Caco-2 (cell line): Measurements from ENCODE around the gene OR52H1. TPM values are rescaled to one million over a fixed set of nuclear protein-coding genes. Genes with fewer than 3 reads are reported as not detected.

Source experiments
- BruUV-seq: library from RNA; stranded (reverse); fragments of 400-500 nt; replicated peaks from 2 replicates; lab custom pipeline; 2021; lab: Mats Ljungman, UMichigan
- CTCF ChIA-PET: fragments of 300-600 bp; sonication (Branson Sonifier 250); formaldehyde crosslinking; loops from one replicate; lab custom pipeline; 2022; ENCODE audit warnings: antibody characterized with exemption; lab: Charles Lee
- POLR2A ChIA-PET: fragments of 300-600 bp; sonication (Branson Sonifier 250); formaldehyde crosslinking; loops from one replicate; lab custom pipeline; 2022; ENCODE audit warnings: antibody characterized with exemption; lab: Charles Lee
- DNase-seq, 2 experiments: peaks; one replicate each; pipeline versions ENCODE4 v3.0.0 to v3.0.0-alpha.2; 2020 to 2022
- H3K27me3 ChIP-seq: replicated peaks from 2 replicates; pipeline ENCODE4 v1.6.0; 2011; ENCODE audit warnings: low read length; ENCODE audit not compliant: control insufficient read depth, insufficient read depth
- H3K36me3 ChIP-seq: 2 replicates; pipeline ENCODE4 v1.5.1; 2011; ENCODE audit warnings: low read length; ENCODE audit not compliant: control insufficient read depth, insufficient read depth
- H3K4me1 ChIP-seq: fragments of 250-450 bp; sonication (Bioruptor Pico); 2 replicates; pipeline ENCODE4 v1.5.1; 2020; ENCODE audit warnings: mild to moderate bottlenecking
- H3K4me3 ChIP-seq: 2 replicates; pipeline ENCODE4 v1.5.1; 2011; ENCODE audit warnings: low read depth, mild to moderate bottlenecking, control low read depth, low read length
- H3K9me3 ChIP-seq: fragments of 250-450 bp; sonication (Bioruptor Pico); 2 replicates; pipeline ENCODE4 v1.5.1; 2020; ENCODE audit warnings: mild to moderate bottlenecking, moderate library complexity
- H3K27ac Mint-ChIP-seq: one replicate; pipeline ENCODE4 v1.8.0; 2022; ENCODE audit warnings: mixed read lengths; ENCODE audit not compliant: unreplicated experiment
- H3K27me3 Mint-ChIP-seq: one replicate; pipeline ENCODE4 v1.8.0; 2022; ENCODE audit warnings: mixed read lengths; ENCODE audit not compliant: insufficient read depth, unreplicated experiment
- H3K36me3 Mint-ChIP-seq: one replicate; pipeline ENCODE4 v1.8.0; 2022; ENCODE audit warnings: mild to moderate bottlenecking, mixed read lengths; ENCODE audit not compliant: insufficient read depth, unreplicated experiment
- H3K4me1 Mint-ChIP-seq: one replicate; pipeline ENCODE4 v1.8.0; 2022; ENCODE audit warnings: low read depth, mixed read lengths; ENCODE audit not compliant: unreplicated experiment
- H3K4me3 Mint-ChIP-seq: one replicate; pipeline ENCODE4 v1.8.0; 2022; ENCODE audit warnings: mild to moderate bottlenecking, moderate library complexity, mixed read lengths; ENCODE audit not compliant: unreplicated experiment
- H3K9me3 Mint-ChIP-seq: one replicate; pipeline ENCODE4 v1.8.0; 2022; ENCODE audit warnings: mixed read lengths; ENCODE audit not compliant: unreplicated experiment
- CTCF ChIP-seq, 2 experiments: fragments of 200-600 bp in 1 of 2; IDR thresholded peaks; 1 replicate in 1 of 2; 2 replicates in 1 of 2; pipeline versions ENCODE4 v1.5.1 to v1.8.0; 2011 to 2022; ENCODE audit warnings: antibody characterized with exemption in 1 of 2, control low read depth in 1 of 2, inconsistent platforms in 1 of 2, low read depth in 1 of 2, low read length in 1 of 2, mild to moderate bottlenecking in 1 of 2, moderate library complexity in 1 of 2; ENCODE audit not compliant: insufficient read depth in 1 of 2, severe bottlenecking in 1 of 2, unreplicated experiment in 1 of 2
- intact Hi-C: fragments of 100-400 bp; cut with micrococcal nuclease; formaldehyde crosslinking; loops from one replicate; pipeline ENCODE4 v1.10.0; 2022; ENCODE audit not compliant: unreplicated experiment
- total RNA-seq: library from RNA; stranded (reverse); gene quantifications from 2 replicates; pipeline ENCODE4 v1.2.3, GENCODE V29; 2022

The OR52H1 gene
- total RNA-seq, 1 experiment from 2014 or later = not detected

DNA sequence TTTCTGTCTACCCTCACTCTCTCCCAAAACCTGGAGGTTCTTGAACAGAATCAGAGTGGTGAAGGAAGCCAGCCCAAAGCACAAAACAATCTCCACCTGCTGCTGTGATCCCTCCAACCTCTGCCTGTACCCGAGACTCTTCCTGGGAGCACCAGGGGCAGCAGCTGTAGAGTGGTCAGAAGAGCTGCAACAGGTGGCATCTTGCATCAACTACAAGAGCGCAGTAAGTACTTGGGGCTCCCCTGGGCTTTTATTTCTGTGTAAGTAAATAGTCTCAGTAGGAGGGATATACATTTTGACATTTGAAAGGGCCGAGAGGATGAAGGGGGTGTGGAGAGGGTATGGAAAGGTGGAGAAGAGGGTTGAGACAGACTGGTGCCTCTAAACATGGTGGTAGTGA, 23.6 kb downstream of the OR52H1 start:
- Mint-ChIP-seq H3K9me3 (no peaks in the 10 kb centered on the region), H3K4me1 (no peaks in the 10 kb centered on the region), H3K27ac (no peak overlapping the region), H3K36me3 (no peaks in the 10 kb centered on the region), H3K27me3 (peaks cover 8% of the 10 kb centered on the region), H3K4me3 (no peak overlapping the region)
- intact Hi-C loops = no loop called here
- DNase-seq = no peak
- Histone ChIP-seq H3K27me3 (no peaks in the 10 kb centered on the region; the same call in 1 of the 2 replicates), H3K9me3 (no peaks in the 10 kb centered on the region), H3K4me1 (no peaks in the 10 kb centered on the region), H3K36me3 (no peaks in the 10 kb centered on the region), H3K4me3 (no peak overlapping the region)
- ChIA-PET POLR2A (no interaction called here), CTCF (no interaction called here)
- BruUV-seq = no TSS peak
- TF ChIP-seq CTCF (IDR thresholded peaks at IDR 0.05; ENCODE audit: insufficient read depth in 1 of 2, low read depth in 1 of 2, low read length in 1 of 2, severe bottlenecking in 1 of 2, unreplicated experiment in 1 of 2) = no peak

- Histone ChIP-seq H3K4me1 (no peaks in the 10 kb centered on the region), H3K27me3 (no peaks in the 10 kb centered on the region; the same call in 1 of the 2 replicates), H3K36me3 (no peaks in the 10 kb centered on the region), H3K9me3 (no peaks in the 10 kb centered on the region), H3K4me3 (no peak overlapping the region)
- Mint-ChIP-seq H3K36me3 (no peaks in the 10 kb centered on the region), H3K27ac (no peak overlapping the region), H3K4me1 (no peaks in the 10 kb centered on the region), H3K9me3 (no peaks in the 10 kb centered on the region), H3K4me3 (no peak overlapping the region), H3K27me3 (peaks cover 5% of the 10 kb centered on the region)
- TF ChIP-seq CTCF (IDR thresholded peaks at IDR 0.05; ENCODE audit: insufficient read depth in 1 of 2, low read depth in 1 of 2, low read length in 1 of 2, severe bottlenecking in 1 of 2, unreplicated experiment in 1 of 2) = no peak
- CTCF ChIA-PET = no interaction called here
- BruUV-seq = no TSS peak
- POLR2A ChIA-PET = no interaction called here
- intact Hi-C loops = no loop called here
- DNase-seq = no peak
These were observed 26.0 kb downstream of the OR52H1 start for GRCh38 chr11:5522308-5522707.

DNA sequence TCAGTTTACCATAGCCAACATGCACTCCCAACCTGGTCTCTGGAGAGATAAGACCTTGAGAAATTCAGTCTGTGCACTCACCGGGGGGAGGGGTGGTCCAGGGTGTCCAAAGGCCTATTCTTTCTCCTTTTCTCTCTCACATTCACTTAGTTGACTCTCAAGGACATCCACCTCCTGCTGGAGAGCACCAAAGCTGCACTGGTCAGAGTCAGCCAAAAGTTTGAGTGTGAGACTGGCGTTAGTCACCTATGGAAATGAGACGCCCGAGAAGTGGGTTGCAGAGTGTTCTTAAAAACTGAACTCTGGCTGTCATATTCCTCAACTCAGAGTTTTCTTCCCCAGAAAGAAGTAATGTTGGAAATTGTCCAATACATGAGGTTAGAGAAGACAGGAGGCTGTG, 26.8 kb downstream of the OR52H1 start:
- peaks cover 7% of the 10 kb centered on the region for H3K27me3 Mint-ChIP-seq
- POLR2A ChIA-PET = no interaction called here
- H3K9me3 ChIP-seq = no peaks in the 10 kb centered on the region
- no peak for TF ChIP-seq CTCF (IDR thresholded peaks at IDR 0.05; ENCODE audit: insufficient read depth in 1 of 2, low read depth in 1 of 2, low read length in 1 of 2, severe bottlenecking in 1 of 2, unreplicated experiment in 1 of 2)
- no peak overlapping the region for H3K4me3 ChIP-seq
- H3K4me3 Mint-ChIP-seq = no peak overlapping the region
- no peaks in the 10 kb centered on the region; the same call in 1 of the 2 replicates for H3K27me3 ChIP-seq
- no peaks in the 10 kb centered on the region for H3K9me3 Mint-ChIP-seq
- H3K27ac Mint-ChIP-seq = no peak overlapping the region
- no TSS peak for BruUV-seq
- H3K36me3 Mint-ChIP-seq = no peaks in the 10 kb centered on the region
- intact Hi-C loops = no loop called here
- DNase-seq = no peak
- CTCF ChIA-PET = no interaction called here
- H3K4me1 Mint-ChIP-seq = no peaks in the 10 kb centered on the region
- H3K36me3 ChIP-seq = no peaks in the 10 kb centered on the region
- no peaks in the 10 kb centered on the region for H3K4me1 ChIP-seq
